ENCODE results near the gene DDX55. TPM values are rescaled to one million over a fixed set of nuclear protein-coding genes. Genes with fewer than 3 reads are reported as not detected.

DDX55 gene
- total RNA-seq, 1 donor from 2014 or later: 20.6 TPM

DNA sequence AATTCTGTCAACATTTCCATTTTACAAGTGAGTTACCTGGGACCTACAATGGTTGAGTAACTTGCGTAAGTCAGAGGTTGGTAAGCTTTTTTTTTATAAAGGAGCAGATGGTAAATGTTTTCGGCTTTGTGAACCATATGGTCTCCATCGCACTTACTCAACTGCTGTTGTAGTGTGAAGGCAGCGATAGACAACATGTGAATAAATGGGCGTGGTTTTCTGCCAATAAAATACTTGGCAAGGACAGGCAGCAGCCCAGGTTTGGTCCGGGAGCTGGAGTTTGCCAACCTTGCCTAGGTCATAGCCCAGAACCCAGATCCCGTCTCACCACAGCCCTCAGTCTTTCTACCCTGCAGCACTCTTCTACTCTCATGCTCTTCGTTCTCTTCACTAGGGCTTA is 6.3 kb downstream of the DDX55 start:
- DNase-seq (ENCODE audit: extremely low read depth, low read depth, low spot score): no peak

DNA sequence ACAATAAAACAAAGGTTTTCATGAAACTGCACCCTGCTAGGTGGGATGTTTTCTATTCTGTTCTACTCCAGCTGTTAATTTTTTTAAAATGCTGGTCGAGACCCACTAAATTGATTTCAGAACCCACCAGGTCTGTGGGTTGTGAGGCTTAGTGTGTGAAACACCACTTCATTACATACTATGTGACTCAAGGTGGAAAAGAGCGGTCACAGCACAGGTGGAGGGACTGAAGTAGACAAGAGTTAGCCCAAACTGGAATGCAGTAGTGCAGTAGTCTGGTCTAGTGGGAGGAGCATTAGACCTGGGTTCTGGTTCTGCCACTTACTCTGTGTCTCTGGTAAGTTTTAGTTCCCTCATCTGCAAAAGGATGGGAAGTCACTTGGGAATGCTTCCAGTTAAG is 12.2 kb downstream of the DDX55 start:
- DNase-seq (ENCODE audit: extremely low read depth, low read depth, low spot score): no peak

DNA sequence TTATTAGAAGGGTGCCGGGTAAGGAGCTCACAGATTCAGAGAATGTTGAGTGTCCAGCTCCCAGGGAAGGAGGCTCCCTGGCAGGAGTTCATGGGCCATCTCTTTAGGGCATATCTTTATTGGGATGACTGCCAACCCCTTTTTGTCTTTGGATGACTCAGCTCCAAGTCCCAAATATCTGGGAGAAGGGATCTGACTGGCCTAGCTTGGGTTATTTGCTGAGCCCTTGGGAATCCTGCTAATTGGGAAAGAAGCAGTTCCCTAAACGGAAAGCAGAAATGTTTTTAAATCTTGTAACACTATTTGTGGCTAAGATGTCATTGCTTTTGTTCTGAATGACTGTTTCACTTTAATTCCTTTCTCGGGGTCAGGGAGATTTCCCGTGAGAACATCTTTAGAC is 12.6 kb downstream of the DDX55 start:
- DNase-seq (ENCODE audit: extremely low read depth, low read depth, low spot score): no peak

DNA sequence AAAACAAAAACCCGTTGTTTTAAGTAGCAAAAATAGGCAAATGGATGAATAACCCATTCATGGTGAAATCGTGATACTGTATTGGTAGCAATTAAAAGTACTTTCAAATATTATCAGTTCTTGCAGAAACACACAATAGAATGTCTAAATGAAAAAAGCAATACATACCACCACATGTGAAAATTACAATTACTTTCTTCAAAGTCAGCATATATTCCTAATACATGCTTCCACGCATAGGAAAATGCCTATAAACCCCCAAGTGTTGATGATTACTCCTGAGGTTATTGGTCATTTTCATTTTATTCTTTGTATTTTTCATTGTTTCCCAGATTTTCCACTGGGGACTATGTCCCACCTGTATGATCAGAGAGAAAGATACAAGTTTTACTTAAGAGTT is 15.2 kb downstream of the DDX55 start:
- DNase-seq (ENCODE audit: extremely low read depth, low read depth, low spot score): no peak

DNA sequence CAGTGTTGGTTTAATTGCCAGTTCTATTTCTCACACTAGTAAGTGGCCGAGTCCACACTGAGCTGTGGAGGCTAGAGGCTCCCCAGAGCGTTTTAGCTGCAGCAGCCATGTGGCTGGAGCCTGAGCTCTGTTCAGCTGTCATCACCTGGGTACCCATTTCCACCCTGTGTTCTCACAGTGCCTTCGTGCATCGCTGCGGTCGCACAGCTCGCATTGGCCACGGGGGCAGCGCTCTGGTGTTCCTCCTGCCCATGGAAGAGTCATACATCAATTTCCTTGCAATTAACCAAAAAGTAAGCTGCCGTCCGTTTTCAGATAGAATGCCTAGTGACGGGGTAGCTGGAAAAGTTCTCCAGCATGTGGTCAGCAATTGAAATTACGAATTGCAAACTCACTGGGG is 15.7 kb downstream of the DDX55 start:
- DNase-seq (ENCODE audit: extremely low read depth, low read depth, low spot score): no peak

DNA sequence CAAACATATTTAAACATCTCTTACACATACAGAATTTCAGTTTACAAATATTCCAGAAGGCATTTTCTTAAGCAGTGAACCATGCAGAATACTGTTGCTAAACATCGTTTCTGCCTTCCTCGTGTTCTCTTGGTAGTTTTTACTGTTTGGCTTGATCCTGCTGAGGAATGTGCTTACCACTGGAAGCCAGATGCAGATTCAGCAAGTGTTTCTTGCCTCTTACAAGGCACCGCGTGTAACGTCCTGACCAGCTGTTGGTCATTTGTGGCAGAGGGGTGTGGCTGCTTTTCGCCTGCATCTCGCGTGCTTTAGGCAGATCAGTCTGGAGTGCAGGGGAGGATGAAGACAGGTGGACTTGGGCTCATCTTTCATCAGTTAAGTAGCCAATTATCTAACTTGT is 19.2 kb downstream of the DDX55 start:
- DNase-seq (ENCODE audit: extremely low read depth, low read depth, low spot score): no peak

DNA sequence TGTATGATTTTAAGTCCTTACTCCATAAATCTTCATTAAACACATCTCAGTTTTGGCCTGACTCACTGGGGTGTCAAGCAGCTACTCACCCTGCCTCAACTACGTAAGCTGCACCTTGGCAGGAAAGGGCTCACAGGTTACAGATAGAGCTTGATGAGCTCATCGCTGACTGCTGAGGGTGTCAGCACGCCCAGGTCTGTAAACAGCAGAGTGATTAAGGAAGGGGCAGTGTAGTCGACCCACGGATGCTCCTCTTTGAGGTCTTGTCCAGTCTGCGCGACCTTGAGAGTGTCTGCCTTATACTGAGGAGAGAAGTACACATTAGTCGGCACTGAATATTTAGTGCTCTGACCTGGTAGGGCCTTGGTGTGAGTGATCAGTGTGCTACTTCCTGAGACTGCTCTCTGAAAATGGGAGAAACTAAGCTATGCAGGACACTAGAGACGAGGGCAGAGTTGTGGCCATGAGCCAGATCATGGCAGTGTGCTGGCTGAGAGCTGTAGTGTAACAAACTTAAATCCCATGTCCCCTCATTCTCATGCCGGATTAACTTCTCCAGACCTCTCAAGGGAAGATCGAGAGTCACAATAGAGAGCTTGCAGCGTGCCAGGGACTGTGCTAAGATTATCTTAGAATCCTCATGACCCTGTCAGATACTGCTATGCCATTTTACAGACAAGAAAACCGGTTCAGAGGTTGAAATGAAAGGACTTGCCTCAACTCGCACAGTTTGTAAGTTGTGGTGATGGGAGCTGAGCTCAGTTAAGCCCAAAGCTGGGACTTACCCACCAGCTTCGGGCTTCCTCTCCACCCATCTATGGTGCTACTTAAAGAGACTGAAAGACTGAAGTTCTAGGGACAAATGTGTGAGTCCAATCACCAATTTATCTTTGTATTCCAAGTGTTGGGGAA is 20.0 kb downstream of the DDX55 start:
- no peak for DNase-seq (ENCODE audit: extremely low read depth, low read depth, low spot score)

DNA sequence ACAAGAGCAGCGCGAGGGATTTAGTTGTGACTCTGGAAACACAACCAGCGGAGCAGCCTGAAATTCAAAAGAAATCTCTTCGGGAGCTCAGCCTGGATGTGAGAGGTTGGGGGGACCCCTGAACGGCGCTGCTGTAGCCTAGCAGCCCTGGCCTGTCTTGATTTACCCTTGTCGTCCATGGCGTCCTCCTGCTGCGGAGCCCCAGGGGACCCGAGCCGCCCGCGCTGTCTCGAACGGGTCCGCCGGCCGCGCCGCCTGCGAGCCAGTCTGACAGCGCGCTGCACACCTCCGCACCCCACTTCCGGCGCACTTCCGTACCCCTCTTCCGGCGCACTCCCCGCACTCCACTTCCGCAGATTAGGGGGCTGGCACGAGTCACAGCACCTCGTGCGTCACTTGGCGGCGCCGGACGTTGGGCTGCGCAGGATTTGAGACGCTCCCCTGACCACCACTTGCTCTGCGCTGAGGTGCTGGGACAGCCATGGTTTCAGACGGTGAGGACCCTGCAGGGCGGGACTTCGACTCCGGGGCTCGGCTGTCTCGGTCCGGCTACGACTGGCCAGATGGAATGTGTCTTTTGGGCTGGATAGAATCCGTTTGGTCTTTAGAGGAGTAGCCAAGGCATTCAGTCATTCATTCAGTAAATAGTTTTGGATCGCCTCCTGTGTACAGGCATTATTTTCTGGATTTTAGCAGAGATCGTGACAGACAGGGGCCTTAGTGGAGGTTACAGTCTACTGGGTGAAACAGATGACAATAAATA is 31.7 kb downstream of the DDX55 start, which contains the start of the genes EIF2B1 and GTF2H3:
Gene EIF2B1 (minus strand): TSS at position 308 of the 763 bp plus-strand sequence. CDS start 129 bp downstream, at position 179.
Gene GTF2H3 (plus strand): TSS at position 451 of the 763 bp plus-strand sequence. CDS start 31 bp downstream, at position 482.
- DNase-seq (ENCODE audit: extremely low read depth, low read depth, low spot score): peak; percentile 58

DNA sequence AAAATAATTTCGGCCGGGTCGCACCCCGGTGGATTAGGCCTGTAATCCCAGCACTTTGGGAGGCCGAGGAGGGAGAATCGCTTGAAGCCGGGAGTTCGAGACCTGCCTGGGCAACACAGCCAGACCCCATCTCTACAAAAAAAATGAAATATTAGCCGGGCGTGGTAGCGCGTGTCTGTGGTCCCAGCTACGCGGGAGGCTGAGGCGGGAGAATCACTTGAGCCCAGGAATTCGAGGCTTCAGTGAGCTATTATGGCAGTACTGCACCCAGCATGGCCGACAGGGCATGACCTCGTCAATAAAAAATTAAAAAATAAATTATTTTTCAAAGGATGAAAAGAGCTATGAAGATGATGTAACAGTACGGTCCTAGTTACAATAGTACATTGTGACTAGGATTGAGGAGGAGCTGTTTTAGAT is 32.3 kb downstream of the DDX55 start:
- DNase-seq (ENCODE audit: extremely low read depth, low read depth, low spot score): no peak

DNA sequence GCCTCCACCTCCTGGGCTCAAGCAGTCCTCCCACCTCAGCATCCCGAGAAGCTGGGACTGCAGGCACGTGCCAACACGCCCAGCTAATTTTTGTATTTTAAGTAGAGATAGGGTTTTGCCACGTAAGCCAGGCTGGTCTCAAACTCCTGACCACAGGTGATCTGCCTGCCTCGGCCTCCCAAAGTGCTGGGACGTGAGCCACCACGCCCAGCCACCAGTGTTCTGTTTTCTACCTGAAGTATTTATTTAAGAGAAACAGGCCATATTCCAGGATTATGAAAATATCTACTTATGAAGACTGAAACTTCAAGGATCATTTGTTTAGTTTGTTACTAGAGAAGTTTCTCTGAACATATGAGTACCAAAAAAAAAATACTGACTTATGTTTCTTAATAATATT is 42.0 kb downstream of the DDX55 start:
- DNase-seq (ENCODE audit: extremely low read depth, low read depth, low spot score): no peak

DNA sequence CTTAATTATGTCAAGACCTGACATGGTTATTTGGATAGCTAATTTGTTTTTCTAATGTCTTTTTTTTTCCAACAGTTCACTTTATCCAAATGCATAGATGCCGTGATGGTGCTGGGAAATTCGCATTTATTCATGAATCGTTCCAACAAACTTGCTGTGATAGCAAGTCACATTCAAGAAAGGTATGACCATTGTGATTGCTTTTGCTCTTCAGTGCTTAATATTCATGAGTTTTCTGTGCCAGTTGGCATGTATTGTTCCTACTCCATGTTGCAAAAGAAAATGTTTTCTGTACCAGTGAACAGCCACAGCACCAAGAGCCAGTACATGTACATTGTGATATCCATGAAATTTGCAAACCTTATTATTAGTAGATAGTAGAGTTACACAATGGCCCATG is 43.5 kb downstream of the DDX55 start:
- no peak for DNase-seq (ENCODE audit: extremely low read depth, low read depth, low spot score)

DNA sequence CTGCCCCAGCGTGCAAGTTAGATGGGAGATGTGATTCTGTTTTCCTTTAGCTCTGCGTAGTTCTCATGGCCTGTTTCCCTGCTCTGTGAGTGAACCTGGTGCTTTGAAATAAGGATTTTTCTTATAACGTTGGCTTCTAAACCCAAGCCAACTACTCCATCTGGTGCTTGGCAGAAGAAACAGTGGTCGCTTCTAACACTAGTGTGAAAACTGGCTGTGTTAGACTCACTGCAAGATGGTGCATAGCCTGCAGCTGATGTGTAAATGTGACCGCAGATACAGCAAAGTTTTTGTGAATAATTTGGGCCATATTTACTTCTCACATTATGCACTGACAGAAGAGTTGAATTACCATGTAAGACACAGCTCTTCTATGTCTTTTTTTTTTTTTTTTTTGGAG is 44.0 kb downstream of the DDX55 start:
- DNase-seq (ENCODE audit: extremely low read depth, low read depth, low spot score): no peak

DNA sequence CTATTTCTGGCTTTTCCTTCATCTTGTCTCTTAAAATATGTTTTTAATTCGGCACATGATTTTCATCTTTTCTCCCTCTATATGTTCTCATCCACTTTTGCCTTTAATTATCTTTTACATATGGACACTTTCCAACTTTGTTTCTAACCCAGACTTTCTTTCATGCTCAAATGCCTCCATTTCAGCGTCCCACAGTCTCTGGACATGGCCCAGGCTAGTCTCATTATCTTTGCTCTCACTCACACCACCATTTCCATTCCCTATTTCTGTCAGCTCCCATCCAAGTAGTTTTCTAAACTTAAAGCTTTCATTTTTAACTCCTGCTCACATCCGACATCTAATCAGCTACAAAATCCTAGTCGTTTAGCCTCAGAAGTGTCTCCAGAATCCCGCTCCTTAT is 46.5 kb downstream of the DDX55 start:
- DNase-seq (ENCODE audit: extremely low read depth, low read depth, low spot score): no peak

DNA sequence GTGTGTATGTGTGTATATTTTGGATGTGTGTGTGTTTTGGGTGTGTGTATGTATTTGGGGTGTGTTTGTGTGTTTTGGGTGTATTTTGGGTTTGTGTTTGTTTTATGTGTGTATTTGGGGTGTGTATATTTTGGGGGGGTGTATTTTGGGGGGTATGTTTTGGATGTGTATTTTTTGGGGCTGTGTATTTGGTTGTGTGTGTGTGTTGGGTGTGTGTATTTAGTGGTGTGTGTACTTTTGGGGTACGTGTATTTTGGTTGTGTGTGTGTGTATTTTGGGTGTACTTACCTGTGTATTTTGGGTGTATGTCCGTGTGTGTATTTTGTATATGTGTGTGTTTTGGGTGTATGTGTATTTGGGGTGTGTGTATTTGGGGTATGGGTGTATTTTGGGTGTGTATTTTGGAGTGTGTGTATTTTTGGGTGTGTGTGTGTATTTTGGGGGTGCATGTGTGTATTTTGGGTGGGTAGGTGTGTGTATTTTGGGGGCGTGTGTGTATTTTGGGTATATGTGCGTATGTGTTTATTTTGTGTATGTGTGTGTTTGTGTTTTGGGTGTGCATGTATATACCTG is 52.3 kb downstream of the DDX55 start:
- no peak for DNase-seq (ENCODE audit: extremely low read depth, low read depth, low spot score)

DNA sequence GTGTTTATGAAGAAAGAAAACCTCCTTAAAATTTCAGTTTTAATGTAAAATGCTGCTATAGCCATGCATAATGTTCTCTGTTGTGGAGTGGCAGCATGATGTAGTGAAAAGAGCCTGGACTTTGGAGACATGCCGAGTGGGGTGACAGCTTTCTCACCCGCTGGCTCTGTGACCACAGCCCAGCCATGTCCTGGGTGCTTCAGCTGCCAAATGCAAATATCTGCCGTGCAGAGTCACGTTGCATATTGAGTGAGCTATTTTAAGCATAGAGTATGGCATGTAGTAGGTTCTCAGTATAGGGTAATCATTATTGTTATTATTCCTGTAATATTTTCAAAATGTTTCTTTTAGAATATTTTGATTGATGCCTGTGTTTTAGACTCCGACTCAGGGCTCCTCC is 53.5 kb downstream of the DDX55 start:
- DNase-seq (ENCODE audit: extremely low read depth, low read depth, low spot score): no peak

DNA sequence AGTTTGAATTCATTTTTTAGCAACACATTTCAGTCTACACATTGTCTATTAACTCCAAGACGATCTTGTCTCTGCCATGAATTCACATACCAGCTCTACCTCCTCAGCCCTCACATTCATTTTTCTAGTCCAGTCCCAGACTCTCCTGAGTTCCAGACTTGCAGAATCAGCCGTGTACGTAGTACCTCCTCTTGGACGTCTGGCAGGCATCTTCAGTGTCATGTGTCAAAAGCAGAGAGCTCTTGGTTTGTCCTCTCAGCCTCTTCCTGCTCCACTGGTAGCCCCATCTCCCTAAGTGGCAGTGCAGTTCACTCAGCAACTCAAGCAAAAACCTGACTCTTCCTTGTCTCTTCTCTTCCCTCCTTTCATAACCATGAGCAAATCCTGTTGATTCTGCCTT is 54.5 kb downstream of the DDX55 start:
- no peak for DNase-seq (ENCODE audit: extremely low read depth, low read depth, low spot score)

DNA sequence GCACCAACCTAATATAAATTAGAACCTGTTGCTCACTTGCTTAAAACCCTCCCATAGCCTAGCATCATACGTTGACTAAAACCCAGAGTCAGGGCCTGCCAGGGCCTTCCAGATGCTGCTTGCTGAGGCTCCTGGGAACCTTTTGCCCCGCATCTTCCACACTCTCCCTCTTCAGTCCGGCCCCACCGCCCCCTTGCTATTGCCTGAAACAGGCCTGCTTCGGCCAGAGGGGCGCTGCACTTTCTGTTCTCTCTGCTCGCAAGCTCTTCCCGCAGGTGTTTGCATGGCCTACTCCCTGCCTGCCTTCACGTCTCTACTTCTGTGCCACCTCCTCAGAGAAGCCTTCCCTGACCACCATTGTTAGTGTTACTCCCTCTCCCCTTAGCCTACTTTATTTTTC is 55.3 kb downstream of the DDX55 start:
- DNase-seq (ENCODE audit: extremely low read depth, low read depth, low spot score): no peak

DNA sequence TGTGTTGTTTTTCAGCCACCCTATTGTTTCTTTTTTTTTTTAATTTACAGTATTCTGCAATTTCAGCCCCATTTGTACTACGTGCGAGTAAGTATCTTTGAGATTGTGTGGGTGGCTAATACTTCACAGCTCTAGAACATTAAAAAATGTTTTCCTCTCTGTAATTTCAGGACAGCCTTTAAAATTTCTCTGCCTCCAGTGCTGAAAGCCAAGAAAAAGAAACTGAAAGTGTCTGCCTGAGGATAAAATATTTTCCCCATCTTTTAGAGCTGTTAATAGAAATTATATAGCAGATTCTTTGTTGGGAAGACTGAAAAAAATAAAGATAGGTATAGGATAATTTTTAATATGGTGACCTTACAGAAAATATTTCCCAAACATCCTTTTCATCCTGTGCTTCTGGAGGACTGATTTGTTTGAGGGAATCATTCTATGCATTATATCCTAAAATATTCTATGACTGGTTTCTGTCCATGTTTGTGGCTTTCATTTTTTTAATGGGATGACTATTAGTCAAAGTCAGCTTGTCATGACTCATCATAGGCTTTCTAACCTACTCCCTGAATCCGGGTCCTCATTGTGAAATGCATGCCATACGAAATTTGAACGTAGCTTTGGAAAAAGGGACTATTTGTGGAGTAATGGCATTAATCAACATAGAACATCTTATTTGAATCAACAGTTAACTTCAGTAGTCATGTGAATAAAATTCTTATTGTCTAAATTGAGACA is 58.3 kb downstream of the DDX55 start:
- no peak for DNase-seq (ENCODE audit: extremely low read depth, low read depth, low spot score)

DNA sequence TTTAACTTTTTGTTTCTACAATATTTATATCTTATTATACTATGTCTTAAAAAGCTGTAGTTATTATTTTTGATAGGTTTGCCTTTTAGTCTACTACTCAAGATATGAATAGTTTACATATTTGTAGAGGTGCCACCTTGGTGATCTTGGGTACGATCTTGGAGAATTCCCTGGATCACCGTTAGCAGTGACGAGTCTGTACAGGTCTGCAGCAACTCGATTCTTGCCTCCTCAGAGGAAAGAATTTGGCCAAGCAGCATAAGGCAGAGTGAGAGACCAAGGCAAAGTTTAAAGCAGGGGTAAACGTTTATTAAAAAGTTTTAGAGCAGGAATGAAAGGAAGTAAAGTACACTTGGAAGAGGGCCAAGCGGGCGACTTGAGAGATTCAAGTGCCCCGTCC is 65.9 kb downstream of the DDX55 start:
- no peak for DNase-seq (ENCODE audit: extremely low read depth, low read depth, low spot score)
